Ascending aorta (tissue), 2 donors: Measurements from ENCODE around the gene APBA2. TPM values are rescaled to one million over a fixed set of nuclear protein-coding genes. Genes with fewer than 3 reads are reported as not detected.

Experiments used
- DNase-seq, 2 donors: peaks; one replicate each; pipeline ENCODE4 v3.0.0-alpha.2; 2019; ENCODE audit warnings: low spot score in 2 of 2
- H3K27ac ChIP-seq, 2 donors: fragments of 200-600 bp; sonication (generic); one replicate each; pipeline ENCODE4 v1.5.1; 2016 to 2017; ENCODE audit warnings: mild to moderate bottlenecking in 1 of 2
- H3K27me3 ChIP-seq: fragments of 200-600 bp; sonication (generic); one replicate; pipeline ENCODE4 v1.5.1; 2017
- H3K36me3 ChIP-seq, 2 donors: fragments of 200-600 bp; sonication (generic); one replicate each; pipeline ENCODE4 v1.5.1; 2016
- H3K4me1 ChIP-seq, 2 donors: fragments of 200-600 bp; sonication (generic); one replicate each; pipeline ENCODE4 v1.5.1; 2016 to 2017; ENCODE audit warnings: mild to moderate bottlenecking in 1 of 2
- H3K4me3 ChIP-seq, 2 donors: fragments of 200-600 bp; sonication (generic); one replicate each; pipeline ENCODE4 v1.5.1; 2016 to 2017; ENCODE audit warnings: mild to moderate bottlenecking in 1 of 2
- H3K9me3 ChIP-seq, 2 donors: fragments of 200-600 bp; sonication (generic); one replicate each; pipeline ENCODE4 v1.5.1; 2016
- intact Hi-C: fragments of 100-400 bp; cut with DNase I; formaldehyde crosslinking; loops from one replicate; pipeline ENCODE4 v1.15.1; 2023
- total RNA-seq: library from RNA; depleted of rRNA; stranded (reverse); fragments of >200 nt; gene quantifications from one replicate; pipeline ENCODE4 v1.1.0, GENCODE V29; 2016
- TF ChIP-seq, protein P1 (sequence below), 3 experiments: fragments of 200-600 bp in 2 of 3; fragments of 450-650 bp in 1 of 3; sonication (generic) in 2 of 3; IDR thresholded peaks; one replicate each; pipeline ENCODE4 v1.5.1; 2016 to 2019; ENCODE audit warnings: antibody characterized with exemption in 3 of 3, mild to moderate bottlenecking in 1 of 3, moderate library complexity in 1 of 3

Gene APBA2
- total RNA-seq, 1 donor from 2014 or later = 2.4 TPM

DNA sequence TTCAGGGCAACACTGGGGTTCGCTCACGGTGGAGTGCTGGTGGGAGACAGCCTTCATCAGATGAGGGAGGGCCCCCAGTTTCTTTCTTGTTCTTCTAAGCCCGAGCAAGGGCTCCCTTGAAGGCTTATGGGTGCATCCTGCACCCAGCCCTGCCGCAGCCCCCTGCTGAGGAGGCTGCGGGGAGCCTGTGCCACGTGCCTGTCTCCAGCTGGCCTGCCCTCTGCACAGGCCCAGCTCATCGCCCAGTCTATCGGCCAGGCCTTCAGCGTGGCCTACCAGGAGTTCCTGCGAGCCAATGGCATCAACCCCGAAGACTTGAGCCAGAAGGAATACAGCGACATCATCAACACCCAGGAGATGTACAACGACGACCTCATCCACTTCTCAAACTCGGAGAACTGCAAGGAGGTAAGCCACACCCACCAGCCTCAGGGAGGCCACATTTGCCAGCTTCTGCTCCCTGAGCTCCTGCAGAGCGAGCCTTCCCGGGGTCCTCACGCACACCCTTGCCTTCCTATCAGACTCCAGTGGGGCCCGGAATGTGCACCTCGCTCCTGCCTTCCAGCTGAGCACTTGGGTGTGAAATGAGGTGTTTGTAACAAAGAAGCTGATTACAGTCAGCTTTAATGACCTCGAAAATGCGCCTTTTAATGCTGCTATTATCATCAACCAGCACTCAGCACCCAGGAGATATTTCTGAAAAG, 219.5 kb downstream of the APBA2 start:
- H3K27me3 ChIP-seq = no peaks in the 10 kb centered on the region
- intact Hi-C loops = no loop called here
- TF ChIP-seq, protein P1, sequence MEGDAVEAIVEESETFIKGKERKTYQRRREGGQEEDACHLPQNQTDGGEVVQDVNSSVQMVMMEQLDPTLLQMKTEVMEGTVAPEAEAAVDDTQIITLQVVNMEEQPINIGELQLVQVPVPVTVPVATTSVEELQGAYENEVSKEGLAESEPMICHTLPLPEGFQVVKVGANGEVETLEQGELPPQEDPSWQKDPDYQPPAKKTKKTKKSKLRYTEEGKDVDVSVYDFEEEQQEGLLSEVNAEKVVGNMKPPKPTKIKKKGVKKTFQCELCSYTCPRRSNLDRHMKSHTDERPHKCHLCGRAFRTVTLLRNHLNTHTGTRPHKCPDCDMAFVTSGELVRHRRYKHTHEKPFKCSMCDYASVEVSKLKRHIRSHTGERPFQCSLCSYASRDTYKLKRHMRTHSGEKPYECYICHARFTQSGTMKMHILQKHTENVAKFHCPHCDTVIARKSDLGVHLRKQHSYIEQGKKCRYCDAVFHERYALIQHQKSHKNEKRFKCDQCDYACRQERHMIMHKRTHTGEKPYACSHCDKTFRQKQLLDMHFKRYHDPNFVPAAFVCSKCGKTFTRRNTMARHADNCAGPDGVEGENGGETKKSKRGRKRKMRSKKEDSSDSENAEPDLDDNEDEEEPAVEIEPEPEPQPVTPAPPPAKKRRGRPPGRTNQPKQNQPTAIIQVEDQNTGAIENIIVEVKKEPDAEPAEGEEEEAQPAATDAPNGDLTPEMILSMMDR (IDR thresholded peaks at IDR 0.05) = no peak
- no peak overlapping the region for H3K4me3 ChIP-seq
- H3K4me1 ChIP-seq = no peaks in the 10 kb centered on the region
- no peak for DNase-seq
- no peaks in the 10 kb centered on the region for H3K36me3 ChIP-seq
- H3K27ac ChIP-seq = no peak overlapping the region
- H3K9me3 ChIP-seq = no peaks in the 10 kb centered on the region

DNA sequence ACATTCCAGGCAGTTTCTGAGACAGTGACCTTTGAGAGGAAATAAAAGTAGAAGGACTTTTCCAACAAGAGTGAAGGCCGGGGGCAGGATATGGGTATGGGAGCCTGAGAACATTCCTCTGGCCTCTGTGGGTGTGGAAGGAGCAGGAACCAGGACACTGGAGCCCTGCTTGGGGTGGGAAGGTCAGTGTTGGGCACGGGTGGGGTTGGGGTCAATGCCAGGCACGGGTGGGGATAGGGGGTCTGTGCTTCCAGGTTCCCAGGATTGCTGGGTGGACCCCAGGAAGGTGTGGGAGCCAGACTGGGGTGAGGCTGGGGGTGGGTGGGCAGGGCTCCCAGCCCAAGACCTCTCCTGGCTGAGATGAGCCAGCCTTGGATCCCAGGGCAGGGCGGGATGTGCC, 220.3 kb downstream of the APBA2 start:
- H3K4me1 ChIP-seq = no peaks in the 10 kb centered on the region
- H3K9me3 ChIP-seq = no peaks in the 10 kb centered on the region

DNA sequence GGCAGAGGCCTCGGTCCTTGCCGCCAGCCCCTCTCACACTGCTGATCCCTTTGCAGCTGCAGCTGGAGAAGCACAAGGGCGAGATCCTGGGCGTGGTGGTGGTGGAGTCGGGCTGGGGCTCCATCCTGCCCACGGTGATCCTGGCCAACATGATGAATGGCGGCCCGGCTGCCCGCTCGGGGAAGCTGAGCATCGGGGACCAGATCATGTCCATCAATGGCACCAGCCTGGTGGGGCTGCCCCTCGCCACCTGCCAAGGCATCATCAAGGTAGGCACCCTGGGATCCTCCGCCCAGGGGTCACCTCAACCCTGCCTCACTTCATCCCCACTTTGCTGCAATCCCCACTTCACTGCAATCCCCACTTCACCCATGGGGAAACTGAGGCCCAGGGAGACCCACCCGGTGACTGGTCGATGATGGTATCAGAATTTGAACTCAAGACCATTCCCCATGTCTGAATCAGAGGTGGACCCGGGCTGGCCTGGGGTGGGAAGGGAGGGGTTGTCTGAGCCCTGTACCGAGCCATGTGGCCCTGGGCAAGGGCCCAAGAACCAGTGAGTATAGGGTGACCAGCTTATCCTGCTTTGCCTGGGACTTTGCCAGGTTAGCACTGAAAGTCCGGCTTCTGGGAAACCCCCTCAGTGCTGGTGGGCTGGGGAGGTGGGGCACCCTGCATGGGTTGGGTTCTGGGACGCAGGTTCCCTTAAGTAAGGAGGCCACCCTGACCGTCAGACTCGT, 220.9 kb downstream of the APBA2 start:
- Histone ChIP-seq H3K27me3 (no peaks in the 10 kb centered on the region), H3K4me1 (no peaks in the 10 kb centered on the region), H3K27ac (no peak overlapping the region), H3K36me3 (no peaks in the 10 kb centered on the region), H3K4me3 (no peak overlapping the region), H3K9me3 (no peaks in the 10 kb centered on the region)
- intact Hi-C loops = no loop called here
- TF ChIP-seq, protein P1 (IDR thresholded peaks at IDR 0.05) = no peak
- no peak for DNase-seq

More for the DNA sequence above, 220.3 kb downstream of the APBA2 start:
- intact Hi-C loops = no loop called here
- H3K27ac ChIP-seq = no peak overlapping the region
- no peak for DNase-seq
- H3K4me3 ChIP-seq = no peak overlapping the region
- H3K36me3 ChIP-seq = no peaks in the 10 kb centered on the region
- H3K27me3 ChIP-seq = no peaks in the 10 kb centered on the region
- TF ChIP-seq, protein P1 (IDR thresholded peaks at IDR 0.05) = no peak

DNA sequence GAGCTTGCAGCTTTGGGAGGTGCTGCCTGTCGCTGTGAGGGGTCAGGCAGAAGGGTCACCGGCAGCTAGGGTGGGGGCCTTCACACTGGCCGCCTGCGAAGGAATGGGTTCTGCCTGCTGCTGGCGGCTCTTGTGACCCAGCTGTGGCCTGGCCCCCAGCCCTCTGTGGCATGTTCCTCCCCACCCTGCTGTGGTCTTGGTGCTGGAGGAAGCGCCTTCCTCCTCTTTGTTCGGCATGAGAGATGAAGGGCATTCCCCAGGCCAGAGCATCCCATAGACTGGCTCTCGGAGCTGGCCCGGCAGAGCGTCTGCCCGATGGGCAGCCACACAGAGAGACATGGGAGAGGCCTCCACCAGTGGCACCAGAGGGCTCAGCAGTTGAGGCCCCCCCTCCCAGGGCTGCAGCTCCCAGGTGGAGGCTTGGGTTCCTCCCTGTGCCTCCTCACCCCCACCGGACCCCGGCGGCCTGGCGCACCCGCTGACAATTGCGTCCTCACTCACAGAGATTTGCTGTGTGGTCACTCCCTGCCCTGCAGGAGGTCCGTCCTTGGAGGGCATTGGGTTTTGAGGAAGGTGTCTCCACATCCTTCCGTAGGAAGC, 221.6 kb downstream of the APBA2 start:
- TF ChIP-seq, protein P1 (IDR thresholded peaks at IDR 0.05) = no peak
- no peaks in the 10 kb centered on the region for H3K27me3 ChIP-seq
- DNase-seq = no peak
- H3K4me3 ChIP-seq = no peak overlapping the region
- H3K9me3 ChIP-seq = no peaks in the 10 kb centered on the region
- no peaks in the 10 kb centered on the region for H3K36me3 ChIP-seq
- intact Hi-C loops = no loop called here
- H3K27ac ChIP-seq = no peak overlapping the region
- H3K4me1 ChIP-seq = no peaks in the 10 kb centered on the region

DNA sequence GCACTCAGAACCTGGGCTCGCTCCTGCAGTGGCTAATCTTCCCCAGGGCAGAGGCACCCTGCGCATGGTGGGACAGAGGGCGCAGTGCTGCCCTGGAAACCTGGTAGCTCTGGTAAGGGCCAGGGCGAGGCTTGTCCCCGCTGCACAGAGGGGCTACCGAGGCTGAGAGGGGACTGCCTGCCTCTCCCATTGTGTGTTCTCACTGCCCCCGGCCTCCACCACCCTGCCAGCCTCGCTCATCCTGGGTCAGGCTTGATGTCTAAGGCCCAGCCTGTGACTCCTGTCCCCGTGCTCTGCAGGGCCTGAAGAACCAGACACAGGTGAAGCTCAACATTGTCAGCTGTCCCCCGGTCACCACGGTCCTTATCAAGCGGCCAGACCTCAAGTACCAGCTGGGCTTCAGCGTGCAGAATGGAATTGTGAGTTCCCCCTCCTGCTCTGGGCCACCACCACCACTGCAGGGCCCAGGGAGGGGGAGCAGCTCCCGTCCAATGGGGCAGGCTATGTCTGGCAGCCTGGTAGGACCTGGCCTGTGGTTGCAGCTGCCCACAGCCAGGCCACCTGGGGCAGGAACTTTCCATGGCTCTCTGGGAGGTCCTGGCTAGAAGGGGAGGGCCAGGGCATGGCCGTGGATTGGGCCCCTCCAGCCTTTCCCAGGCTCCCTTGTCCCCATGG, 222.3 kb downstream of the APBA2 start:
- Histone ChIP-seq H3K27me3 (no peaks in the 10 kb centered on the region), H3K9me3 (no peaks in the 10 kb centered on the region), H3K4me1 (no peaks in the 10 kb centered on the region), H3K27ac (no peak overlapping the region), H3K36me3 (no peaks in the 10 kb centered on the region), H3K4me3 (no peak overlapping the region)
- TF ChIP-seq, protein P1 (IDR thresholded peaks at IDR 0.05) = no peak
- intact Hi-C loops = no loop called here
- DNase-seq = no peak
